GM21737 (cell line): ENCODE data around the gene TRNAU1AP.
"Not testable (repeated sequence)": the region's sequence is repeated elsewhere in the genome, so short reads cannot be mapped to it uniquely, and the experiment has no call there.

ENCODE experiments used
- ATAC-seq: cut with Tn5 transposase; IDR thresholded peaks from one replicate; pipeline ENCODE4 v1.9.1; 2021; ENCODE audit warnings: mild to moderate bottlenecking, moderate library complexity; ENCODE audit not compliant: unreplicated experiment

Gene TRNAU1AP

GRCh38 chr1:28577052-28577678, 24.3 kb downstream of the TRNAU1AP start:
- no peak for ATAC-seq

DNA sequence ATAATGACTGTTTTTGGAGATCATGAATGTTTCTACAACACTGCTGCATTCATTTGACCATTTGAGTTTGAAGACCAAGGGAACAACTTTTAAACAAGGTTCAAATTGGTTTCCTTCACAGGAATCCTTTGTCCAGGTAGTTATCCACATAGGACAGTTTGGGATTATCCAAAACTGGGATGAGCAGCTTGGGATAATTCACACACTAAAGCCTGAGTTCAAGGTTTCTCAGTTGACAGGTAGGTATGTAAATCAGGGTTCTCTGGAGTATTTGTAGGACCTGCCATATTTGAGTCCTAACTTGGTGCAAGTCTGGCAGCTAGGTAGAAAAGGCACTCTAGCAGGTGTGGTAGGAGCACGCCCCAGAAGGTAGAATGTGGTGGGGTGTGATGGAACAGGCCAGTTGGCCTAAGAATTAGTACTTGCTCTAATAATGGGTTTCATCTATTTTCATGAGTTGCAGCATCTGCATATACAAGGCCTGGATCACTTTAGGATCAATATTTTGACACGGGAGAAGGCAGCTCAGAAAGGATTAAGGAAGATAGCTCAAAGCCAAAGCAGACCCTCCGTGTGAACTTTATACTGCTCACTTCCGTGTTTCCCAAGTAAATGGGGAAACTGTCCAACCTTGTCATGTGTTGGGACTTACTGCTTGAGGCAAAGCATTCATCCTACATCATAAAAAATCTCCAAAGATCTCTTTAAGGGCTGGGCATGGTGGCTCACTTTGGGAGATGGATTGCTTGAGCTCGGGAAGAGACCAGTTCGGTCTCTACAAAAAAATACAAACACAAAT, 25.1 kb downstream of the TRNAU1AP start:
- ATAC-seq: no peak

DNA sequence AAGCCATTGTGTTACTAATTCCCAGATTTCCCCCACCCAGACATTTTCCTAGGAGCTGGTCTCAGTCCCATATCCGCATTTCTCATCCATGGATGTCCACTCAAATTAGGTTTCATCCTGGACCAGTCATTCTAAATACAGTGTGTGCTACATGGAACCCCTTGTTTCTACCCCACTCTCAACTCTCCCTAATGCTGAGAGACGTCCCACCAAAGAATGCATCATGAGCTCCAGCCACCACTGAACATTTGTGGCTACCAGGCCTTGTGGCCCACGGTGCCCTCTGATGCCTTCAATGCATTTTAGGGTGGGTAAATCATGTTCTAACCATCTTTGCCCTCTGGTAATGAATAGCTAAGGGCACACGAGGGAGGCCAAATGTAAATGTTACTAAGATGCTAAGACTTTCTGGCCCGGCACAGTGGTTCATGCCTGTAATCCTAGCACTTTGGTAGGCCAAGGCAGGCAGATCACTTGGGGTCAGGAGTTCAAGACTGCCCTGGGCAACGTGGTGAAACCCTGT, 25.9 kb downstream of the TRNAU1AP start:
- ATAC-seq: no peak

GRCh38 chr1:28579401-28579800, 26.5 kb downstream of the TRNAU1AP start:
- ATAC-seq: no peak

DNA sequence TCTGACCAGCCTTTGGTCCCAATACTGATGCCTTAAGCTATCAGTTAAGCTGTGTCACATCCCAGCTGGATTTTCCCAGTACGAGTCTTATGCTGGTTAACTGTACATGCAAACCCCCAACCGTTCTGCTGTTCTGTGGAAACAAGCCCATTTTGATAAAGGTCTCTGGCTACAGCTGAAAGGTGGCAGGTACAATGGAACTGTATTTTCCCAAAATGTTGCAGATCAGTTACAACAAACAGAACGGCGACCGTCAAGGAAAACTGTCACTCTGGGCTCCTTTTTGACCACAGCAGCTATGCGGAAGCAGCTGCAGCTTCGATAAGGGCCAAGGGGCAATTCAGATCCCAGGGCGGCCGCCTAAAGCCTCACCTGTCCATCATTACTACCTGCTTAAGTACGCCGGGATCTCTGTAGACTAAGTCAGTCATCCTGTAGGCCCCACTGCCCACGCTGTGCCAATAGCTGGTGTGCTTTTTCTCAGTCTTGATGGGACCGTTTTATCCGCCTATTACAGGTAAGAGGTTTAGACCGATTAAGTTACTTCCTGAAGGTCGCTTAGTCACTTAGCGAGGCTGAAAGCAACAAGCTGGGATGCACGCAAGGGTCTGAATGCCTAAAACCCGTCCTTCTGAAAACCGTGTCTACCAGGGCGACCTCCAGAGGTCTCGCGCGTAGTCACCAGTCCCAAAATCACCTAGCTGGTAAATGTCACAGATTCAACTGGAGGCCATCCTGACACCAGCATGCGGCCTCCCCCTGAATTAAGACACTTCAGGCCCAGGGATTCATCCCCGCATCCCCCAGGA, 28.0 kb downstream of the TRNAU1AP start:
- ATAC-seq: peak; percentile 27

- peak; percentile 81 for ATAC-seq
These were observed 28.8 kb downstream of the TRNAU1AP start for GRCh38 chr1:28581531-28582247.

GRCh38 chr1:28582248-28582615, 29.3 kb downstream of the TRNAU1AP start:
- ATAC-seq: no peak

DNA sequence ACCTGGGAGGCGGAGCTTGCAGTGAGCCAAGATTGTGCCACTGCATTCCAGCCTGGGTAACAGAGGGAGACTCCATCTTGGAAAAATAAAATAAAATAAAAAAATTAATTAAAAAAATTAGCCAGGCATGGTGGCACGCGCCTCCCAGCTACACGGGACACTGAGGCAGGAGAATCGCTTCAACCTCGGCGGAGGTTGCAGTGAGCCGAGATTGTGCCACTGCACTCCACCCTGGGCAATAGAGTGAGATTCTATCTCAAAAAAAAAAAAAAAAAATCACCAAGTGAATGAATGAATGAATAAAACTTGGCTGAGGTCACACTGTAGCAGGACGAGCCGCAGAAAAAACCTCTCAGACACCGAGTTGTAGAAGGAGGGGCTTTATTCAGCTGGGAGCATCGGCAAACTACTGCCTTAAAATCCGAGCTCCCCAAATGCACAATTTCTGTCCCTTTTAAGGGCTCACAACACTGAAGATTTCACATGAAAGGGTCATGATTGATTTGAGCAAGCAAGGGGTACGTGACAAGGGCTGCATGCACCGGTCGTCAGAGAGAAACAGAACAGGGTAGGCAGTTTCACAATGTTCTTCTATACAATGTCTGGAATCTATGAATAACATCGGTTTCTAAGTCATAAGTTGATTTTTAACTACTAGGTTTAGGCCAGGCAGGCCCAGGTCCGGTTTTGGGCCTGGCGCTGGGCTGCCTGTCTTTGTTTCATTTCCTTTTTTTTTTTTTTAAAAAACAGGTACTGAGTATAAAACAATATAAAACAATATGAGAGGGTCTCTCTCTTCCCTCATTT, 33.9 kb downstream of the TRNAU1AP start:
- not testable (repeated sequence) for ATAC-seq

GRCh38 chr1:28591708-28592320, 38.9 kb downstream of the TRNAU1AP start, which contains the start of gene RAB42:
TSS of gene RAB42 (plus strand) at chr1:28592265. CDS start at chr1:28592512, 247 bp downstream.
- ATAC-seq: peak; percentile 23

- peak; percentile 65 for ATAC-seq
These were observed 39.6 kb downstream of the TRNAU1AP start for GRCh38 chr1:28592321-28593071.

- not testable (repeated sequence) for ATAC-seq
These were observed 41.1 kb downstream of the TRNAU1AP start for GRCh38 chr1:28593988-28594356.

- ATAC-seq: not testable (repeated sequence)
These were observed 42.0 kb downstream of the TRNAU1AP start for GRCh38 chr1:28594686-28595411.

DNA sequence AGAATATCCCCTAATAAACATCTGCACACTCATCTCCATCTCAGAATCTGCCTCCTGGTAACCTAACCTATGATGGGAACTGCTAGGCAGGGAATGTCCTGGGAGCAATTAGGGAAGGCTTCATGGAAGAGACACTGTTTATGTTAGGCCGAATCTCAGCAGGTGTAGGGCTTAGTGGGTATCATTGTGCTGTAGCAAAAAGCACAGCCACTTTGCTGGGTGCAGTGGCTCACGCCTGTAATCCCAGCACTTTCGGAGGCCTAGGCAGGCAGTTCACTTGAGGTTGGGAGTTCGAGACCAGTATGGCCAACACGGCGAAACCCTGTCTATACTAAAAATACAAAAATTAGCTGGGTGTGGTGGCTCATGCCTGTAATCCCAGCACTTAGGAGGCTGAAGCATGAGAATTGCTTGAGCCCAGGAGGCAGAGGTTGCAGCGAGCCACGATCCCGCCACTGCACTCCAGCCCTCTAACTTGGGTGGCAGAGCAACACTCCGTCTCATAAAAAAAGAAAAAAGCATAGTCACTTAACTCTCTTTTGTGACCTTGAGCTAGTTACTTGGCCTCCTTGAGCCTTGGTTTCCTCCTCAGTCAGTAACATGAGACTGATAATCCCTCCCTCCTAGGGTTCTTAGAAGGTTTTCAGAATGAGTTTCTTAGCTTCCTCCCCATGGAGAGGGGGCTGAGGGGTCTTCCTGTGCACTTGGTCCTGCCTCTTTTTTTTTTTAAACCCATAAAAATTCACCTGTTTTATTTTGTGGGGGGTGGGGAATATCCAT, 42.7 kb downstream of the TRNAU1AP start:
- ATAC-seq: no peak

- not testable (repeated sequence) for ATAC-seq
These were observed 43.4 kb downstream of the TRNAU1AP start for GRCh38 chr1:28596276-28596675.

DNA sequence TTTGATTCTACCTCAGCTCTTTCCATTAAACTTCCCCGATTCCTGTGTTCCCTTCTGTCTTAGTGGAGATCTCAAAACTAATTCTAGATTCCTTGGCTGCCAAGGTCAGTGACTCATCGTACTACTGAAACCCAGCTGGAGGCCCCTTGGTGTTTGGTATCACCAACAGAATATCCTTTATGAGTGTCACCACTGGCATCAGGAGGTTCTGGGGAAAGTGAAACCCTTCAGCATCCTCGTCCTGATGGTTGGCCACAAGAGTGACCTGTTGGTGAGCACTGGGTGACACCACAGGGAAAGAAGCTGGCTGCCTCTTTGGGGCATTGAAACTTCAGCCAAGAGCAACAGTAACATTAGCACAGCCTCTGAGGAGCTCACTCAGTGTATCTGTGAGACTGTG, 48.8 kb downstream of the TRNAU1AP start:
- no peak for ATAC-seq

- ATAC-seq: no peak
These were observed 49.9 kb downstream of the TRNAU1AP start for GRCh38 chr1:28602536-28603439.
